H1 (cell line): ENCODE data around the gene MAS1L. TPM values are rescaled to one million over a fixed set of nuclear protein-coding genes. Genes with fewer than 3 reads are reported as not detected.

Experiments
- CTCF ChIA-PET: fragments of 300-600 bp; sonication (Branson Sonifier 250); formaldehyde crosslinking; loops from one replicate; lab custom pipeline; 2021; ENCODE audit not compliant: partially characterized antibody; lab: Charles Lee
- POLR2A ChIA-PET: fragments of 300-600 bp; sonication (Branson Sonifier 250); formaldehyde crosslinking; loops from one replicate; lab custom pipeline; 2021; ENCODE audit warnings: inconsistent platforms; ENCODE audit not compliant: partially characterized antibody; lab: Charles Lee
- DNase-seq, 2 experiments: peaks; one replicate each; pipeline versions ENCODE4 v3.0.0 to v3.0.0-alpha.2; 2010 to 2022; ENCODE audit warnings: low spot score in 2 of 2, low read depth in 1 of 2, mixed read lengths in 1 of 2
- FAIRE-seq: peaks from 2 replicates; lab custom pipeline; 2011; peaks lifted over from hg19 to GRCh38; lab: Jason Lieb, UNC
- H2AFZ ChIP-seq: 2 replicates; pipeline ENCODE4 v1.8.1; 2012; ENCODE audit warnings: low read length, inconsistent platforms
- H2AK5ac ChIP-seq: 2 replicates; pipeline ENCODE4 v1.6.1; 2013; ENCODE audit warnings: low read depth, low read length
- H2BK120ac ChIP-seq: replicated peaks from 2 replicates; pipeline ENCODE3; 2013; ENCODE audit warnings: low read depth, low read length, inconsistent platforms
- H2BK12ac ChIP-seq: 2 replicates; pipeline ENCODE4 v1.6.1; 2013; ENCODE audit warnings: low read depth, low read length
- H2BK15ac ChIP-seq: 2 replicates; pipeline ENCODE4 v1.6.1; 2013; ENCODE audit warnings: low read length
- H2BK20ac ChIP-seq: 2 replicates; pipeline ENCODE4 v1.6.1; 2013; ENCODE audit warnings: low read length
- H2BK5ac ChIP-seq: 2 replicates; pipeline ENCODE4 v1.6.1; 2013; ENCODE audit warnings: low read depth, low read length
- H3K14ac ChIP-seq: 2 replicates; pipeline ENCODE4 v1.6.1; 2013; ENCODE audit warnings: inconsistent platforms; ENCODE audit not compliant: insufficient read length
- H3K18ac ChIP-seq: 2 replicates; pipeline ENCODE4 v1.6.1; 2013; ENCODE audit warnings: low read length; ENCODE audit errors: extremely low read depth
- H3K23ac ChIP-seq: 2 replicates; pipeline ENCODE4 v1.6.1; 2013; ENCODE audit warnings: inconsistent platforms; ENCODE audit not compliant: insufficient read length
- H3K23me2 ChIP-seq: 2 replicates; pipeline ENCODE4 v1.6.1; 2013; ENCODE audit warnings: low read depth, low read length
- H3K27ac ChIP-seq: 2 replicates; pipeline ENCODE4 v1.6.1; 2011; ENCODE audit warnings: low read depth, low read length, inconsistent platforms
- H3K27me3 ChIP-seq, 4 experiments: replicated peaks in 1 of 4; 1 replicate in 1 of 4; 2 replicates in 3 of 4; pipeline versions ENCODE4 v1.6.1 to v1.8.1; 2011 to 2013; ENCODE audit warnings: low read length in 3 of 4, mild to moderate bottlenecking in 3 of 4, inconsistent platforms in 2 of 4, mixed read lengths in 2 of 4, moderate library complexity in 1 of 4; ENCODE audit not compliant: control insufficient read depth in 3 of 4, insufficient read depth in 3 of 4; ENCODE audit errors: extremely low read depth in 1 of 4
- H3K36me3 ChIP-seq, 4 experiments: 2 replicates each; pipeline versions ENCODE4 v1.6.1 to v1.8.1; 2011 to 2013; ENCODE audit warnings: mild to moderate bottlenecking in 4 of 4, low read length in 3 of 4, moderate library complexity in 2 of 4, control low read depth in 1 of 4, inconsistent platforms in 1 of 4; ENCODE audit not compliant: insufficient read depth in 4 of 4, control insufficient read depth in 2 of 4
- H3K4ac ChIP-seq: replicated peaks from 2 replicates; pipeline ENCODE3; 2013; ENCODE audit warnings: low read length, low read depth, mixed read lengths, inconsistent platforms; ENCODE audit not compliant: insufficient read length
- H3K4me1 ChIP-seq, 4 experiments: replicated peaks in 1 of 4; 1 replicate in 1 of 4; 2 replicates in 3 of 4; pipeline versions ENCODE4 v1.6.1 to v1.8.1; 2011 to 2013; ENCODE audit warnings: low read length in 3 of 4, inconsistent platforms in 2 of 4, mixed read lengths in 1 of 4; ENCODE audit not compliant: insufficient read depth in 4 of 4, control insufficient read depth in 3 of 4
- H3K4me2 ChIP-seq, 2 experiments: 2 replicates each; pipeline versions ENCODE4 v1.6.1 to v1.8.1; 2011 to 2013; ENCODE audit warnings: low read depth in 2 of 2, low read length in 2 of 2, control low read depth in 1 of 2, inconsistent platforms in 1 of 2, mild to moderate bottlenecking in 1 of 2; ENCODE audit not compliant: insufficient read depth in 1 of 2
- H3K4me3 ChIP-seq, 4 experiments: fragments of 200-600, 300-600 bp in 1 of 4; sonication (generic), shearing (Covaris generic), sonication (Bioruptor Twin) in 1 of 4; 2 replicates each; pipeline versions ENCODE4 v1.5.1 to v1.8.1; 2011 to 2016; ENCODE audit warnings: low read length in 4 of 4, low read depth in 3 of 4, control low read depth in 2 of 4, inconsistent platforms in 2 of 4, mild to moderate bottlenecking in 2 of 4, mixed read lengths in 1 of 4, moderate library complexity in 1 of 4; ENCODE audit not compliant: insufficient read depth in 2 of 4; ENCODE audit errors: extremely low read depth in 1 of 4
- H3K56ac ChIP-seq: replicated peaks from 2 replicates; pipeline ENCODE3; 2013; ENCODE audit warnings: low read depth, mild to moderate bottlenecking, mixed read lengths, low read length, inconsistent platforms; ENCODE audit not compliant: insufficient read length
- H3K79me1 ChIP-seq: 2 replicates; pipeline ENCODE4 v1.6.1; 2013; ENCODE audit warnings: low read depth, low read length, control low read depth
- H3K79me2 ChIP-seq, 2 experiments: 2 replicates each; pipeline versions ENCODE4 v1.6.1 to v1.8.1; 2012 to 2013; ENCODE audit warnings: low read length in 2 of 2, mild to moderate bottlenecking in 2 of 2, inconsistent platforms in 1 of 2; ENCODE audit not compliant: insufficient read depth in 2 of 2, control insufficient read depth in 1 of 2
- H3K9ac ChIP-seq, 4 experiments: replicated peaks in 1 of 4; 1 replicate in 1 of 4; 2 replicates in 3 of 4; pipeline versions ENCODE4 v1.6.1 to v1.8.1; 2011 to 2013; ENCODE audit warnings: low read depth in 3 of 4, low read length in 3 of 4, control low read depth in 2 of 4, mild to moderate bottlenecking in 2 of 4, moderate library complexity in 2 of 4, inconsistent platforms in 1 of 4; ENCODE audit errors: extremely low read depth in 1 of 4
- H3K9me3 ChIP-seq, 2 experiments: 2 replicates each; pipeline versions ENCODE4 v1.6.1 to v1.8.1; 2012 to 2013; ENCODE audit warnings: mild to moderate bottlenecking in 2 of 2, moderate library complexity in 2 of 2, control low read depth in 1 of 2, inconsistent platforms in 1 of 2, low read depth in 1 of 2, low read length in 1 of 2, mixed read lengths in 1 of 2; ENCODE audit not compliant: insufficient read depth in 2 of 2
- H4K20me1 ChIP-seq, 2 experiments: replicated peaks in 1 of 2; 2 replicates each; pipeline versions ENCODE3 to v1.8.1; 2011 to 2013; ENCODE audit warnings: inconsistent platforms in 2 of 2, low read length in 2 of 2, mild to moderate bottlenecking in 1 of 2; ENCODE audit not compliant: insufficient read depth in 2 of 2, control insufficient read depth in 1 of 2
- H4K5ac ChIP-seq: 2 replicates; pipeline ENCODE4 v1.6.1; 2013; ENCODE audit warnings: low read length, low read depth, mixed read lengths, inconsistent platforms; ENCODE audit not compliant: insufficient read length
- H4K8ac ChIP-seq: 2 replicates; pipeline ENCODE4 v1.8.0; 2013; ENCODE audit warnings: mild to moderate bottlenecking, moderate library complexity, low read length, inconsistent platforms; ENCODE audit not compliant: insufficient read depth; ENCODE audit errors: extremely low read depth
- H4K91ac ChIP-seq: replicated peaks from 2 replicates; pipeline ENCODE3; 2013; ENCODE audit warnings: low read length, mixed read lengths, inconsistent platforms; ENCODE audit not compliant: insufficient read length
- ATF2 ChIP-seq: IDR thresholded peaks from 2 replicates; pipeline ENCODE4 v1.6.1; 2012; ENCODE audit warnings: low read length, inconsistent platforms
- BRCA1 ChIP-seq: IDR thresholded peaks from 2 replicates; pipeline ENCODE4 v1.6.1; 2012; ENCODE audit warnings: low read depth, low read length, improper control_type of control experiment
- CEBPB ChIP-seq: IDR thresholded peaks from 2 replicates; pipeline ENCODE4 v1.6.1; 2012; ENCODE audit warnings: low read depth, low read length
- JUN ChIP-seq: IDR thresholded peaks from 2 replicates; pipeline ENCODE4 v1.6.1; 2011; ENCODE audit warnings: low read depth, mild to moderate bottlenecking, improper control_type of control experiment, low read length
- NANOG ChIP-seq: IDR thresholded peaks from 2 replicates; pipeline ENCODE4 v1.6.1; 2011; ENCODE audit warnings: low read length, low read depth, mild to moderate bottlenecking, inconsistent platforms; ENCODE audit not compliant: insufficient read depth, poor library complexity, severe bottlenecking
- POLR2A ChIP-seq, 2 experiments: IDR thresholded peaks; 1 replicate in 1 of 2; 2 replicates in 1 of 2; pipeline ENCODE4 v1.6.1; 2011; ENCODE audit warnings: low read depth in 2 of 2, low read length in 2 of 2, mild to moderate bottlenecking in 2 of 2; ENCODE audit errors: control extremely low read depth in 1 of 2
- SIN3A ChIP-seq, 2 experiments: IDR thresholded peaks in 1 of 2; conservative IDR thresholded peaks in 1 of 2; 2 replicates each; pipeline ENCODE4 v1.6.1; 2011 to 2012; ENCODE audit warnings: low read length in 2 of 2, improper control_type of control experiment in 1 of 2, low read depth in 1 of 2, mild to moderate bottlenecking in 1 of 2
- SIRT6 ChIP-seq: IDR thresholded peaks from one replicate; pipeline ENCODE4 v1.7.1; 2012; ENCODE audit warnings: low read length, inconsistent platforms
- SRF ChIP-seq: IDR thresholded peaks from 2 replicates; pipeline ENCODE4 v1.6.1; 2011; ENCODE audit warnings: mild to moderate bottlenecking, low read depth, low read length, moderate library complexity
- YY1 ChIP-seq: IDR thresholded peaks from 2 replicates; pipeline ENCODE4 v1.6.1; 2011; ENCODE audit warnings: low read depth, mild to moderate bottlenecking, low read length
- WGBS, 2 experiments: shearing (Covaris generic) in 1 of 2; methylation state at CpG; one replicate each; pipeline versions ENCODE4 v1.1.6 to v1.1.7; 2013 to 2015; ENCODE audit warnings: low lambda C conversion rate in 2 of 2, mixed read lengths in 2 of 2, inconsistent platforms in 1 of 2, low coverage in 1 of 2, missing lambda C conversion rate in 1 of 2; ENCODE audit not compliant: insufficient replicate concordance in 2 of 2, insufficient coverage in 1 of 2, insufficient read length in 1 of 2; ENCODE audit errors: extremely low coverage in 1 of 2, missing lambda C conversion rate in 1 of 2; 5-methylcytosine and 5-hydroxymethylcytosine counted together
- polyA plus RNA-seq, 7 experiments: library from polyadenylated mRNA; depleted of rRNA in 3 of 7; stranded (reverse) in 5 of 7; unstranded in 2 of 7; fragments of >200 nt in 5 of 7; fragments of 200-250 nt in 2 of 7; gene quantifications; 1 replicate in 5 of 7; 2 replicates in 1 of 7; 4 replicates in 1 of 7; pipeline versions ENCODE4 v1.2.1 to v1.2.3, GENCODE V29; 2011 to 2013; ENCODE audit warnings: missing spikeins in 2 of 7, mixed read lengths in 2 of 7
- total RNA-seq: library from RNA; stranded (reverse); fragmentation: NEBNext Ultra II Directional; extraction: Animal tissue kit (Norgen Biotek cat#: 25700); gene quantifications from 2 replicates; pipeline ENCODE4 v1.2.1, GENCODE V29; 2021

The MAS1L gene
- total and polyA plus RNA-seq, 2 of the 8 experiments (the other 6 are each of a cell fraction or from before 2014, with no cell fraction given) = not detected

- Histone ChIP-seq H3K9me3 (no peaks in the 10 kb centered on the region), H3K27ac (no peak overlapping the region), H3K9ac (no peak overlapping the region), H3K4ac (no peak overlapping the region), H3K79me2 (no peaks in the 10 kb centered on the region), H2BK15ac (no peak overlapping the region), H3K56ac (no peak overlapping the region), H4K8ac (no peak overlapping the region), H4K20me1 (no peaks in the 10 kb centered on the region), H3K23me2 (no peaks in the 10 kb centered on the region), H3K14ac (no peak overlapping the region), H4K91ac (no peak overlapping the region), H3K79me1 (no peaks in the 10 kb centered on the region), H3K23ac (no peak overlapping the region), H2BK20ac (no peak overlapping the region), H3K4me3 (no peak overlapping the region), H4K5ac (no peak overlapping the region)
- DNase-seq = peak in 1 of 2 experiments; percentile 36
- TF ChIP-seq SIRT6 (no peak), JUN (no peak), BRCA1 (no peak), ATF2 (no peak), POLR2A (IDR thresholded peaks at IDR 0.05; ENCODE audit: control extremely low read depth in 1 of 2, low read depth in 2 of 2, low read length in 2 of 2) (no peak), YY1 (no peak), CEBPB (no peak), NANOG (no peak), SRF (no peak), SIN3A (conservative IDR thresholded peaks at IDR 0.05 in 1 of 2, IDR thresholded peaks at IDR 0.05 in 1 of 2; ENCODE audit: low read depth in 1 of 2, low read length in 2 of 2) (no peak)
- TF ChIP-seq, all 59 proteins: peak for 0
- H3K18ac ChIP-seq = no peak overlapping the region
- H3K36me3 ChIP-seq = no peaks in the 10 kb centered on the region
- H3K4me2 ChIP-seq = no peak overlapping the region
- no peaks in the 10 kb centered on the region; a peak in 1 of 7 replicates for H3K27me3 ChIP-seq
- CTCF ChIA-PET = interaction anchor here (0.9 to 1.9 kb wide), 4 partner anchors 10 to 57 kb away, joined by 3 to 10 read pairs (median 3); no protein-coding TSS in a partner anchor
- no peak for FAIRE-seq
- no peak overlapping the region for H2BK12ac ChIP-seq
- H2BK5ac ChIP-seq = no peak overlapping the region
- H2BK120ac ChIP-seq = no peak overlapping the region
- H3K4me1 ChIP-seq = no peaks in the 10 kb centered on the region
- H2AK5ac ChIP-seq = no peak overlapping the region
- H2AFZ ChIP-seq = no peak overlapping the region
- 79% methylated on average over 3 of the region's 3 CpGs; no CpG with 5 or more reads in 1 of the 2 experiments for WGBS, 2 experiments
- POLR2A ChIA-PET = no interaction called here
These were observed 43.9 kb upstream of the MAS1L start for GRCh38 chr6:29531668-29532067.
